Progenitor cell of endocrine pancreas (in vitro differentiated cells): ENCODE measurements around the gene FXYD2. TPM values are rescaled to one million over a fixed set of nuclear protein-coding genes. Genes with fewer than 3 reads are reported as not detected.
"Not testable (repeated sequence)": the region's sequence is repeated elsewhere in the genome, so short reads cannot be mapped to it uniquely, and the experiment has no call there.

Source experiments
- DNase-seq: peaks from one replicate; pipeline ENCODE4 v3.0.0; 2021; ENCODE audit warnings: low spot score; ENCODE audit not compliant: unreplicated experiment
- H3K27ac Mint-ChIP-seq: 2 replicates; pipeline ENCODE4 v1.8.0; 2021; ENCODE audit warnings: mild to moderate bottlenecking, moderate library complexity, mixed read lengths
- H3K27me3 Mint-ChIP-seq: 2 replicates; pipeline ENCODE4 v1.8.0; 2021; ENCODE audit warnings: mixed read lengths
- H3K36me3 Mint-ChIP-seq: 2 replicates; pipeline ENCODE4 v1.8.0; 2022; ENCODE audit warnings: mixed read lengths; ENCODE audit not compliant: insufficient read depth
- H3K4me1 Mint-ChIP-seq: 2 replicates; pipeline ENCODE4 v1.8.0; 2021; ENCODE audit warnings: low read depth, mixed read lengths
- H3K4me3 Mint-ChIP-seq: 2 replicates; pipeline ENCODE4 v1.8.0; 2021; ENCODE audit warnings: low read depth, mild to moderate bottlenecking, moderate library complexity, mixed read lengths
- H3K9me3 Mint-ChIP-seq: 2 replicates; pipeline ENCODE4 v1.8.0; 2021; ENCODE audit warnings: low read depth, mixed read lengths
- total RNA-seq: library from RNA; stranded (reverse); gene quantifications from 2 replicates; pipeline ENCODE4 v1.2.1, GENCODE V29; 2021
- TF ChIP-seq, protein P1 (sequence below): fragments of 200-600 bp; sonication (generic); IDR thresholded peaks from one replicate; pipeline ENCODE4 v1.5.0; 2021; ENCODE audit warnings: antibody characterized with exemption, mild to moderate bottlenecking; ENCODE audit not compliant: unreplicated experiment

The FXYD2 gene
- total RNA-seq, 1 donor from 2014 or later: 7.4 TPM

DNA sequence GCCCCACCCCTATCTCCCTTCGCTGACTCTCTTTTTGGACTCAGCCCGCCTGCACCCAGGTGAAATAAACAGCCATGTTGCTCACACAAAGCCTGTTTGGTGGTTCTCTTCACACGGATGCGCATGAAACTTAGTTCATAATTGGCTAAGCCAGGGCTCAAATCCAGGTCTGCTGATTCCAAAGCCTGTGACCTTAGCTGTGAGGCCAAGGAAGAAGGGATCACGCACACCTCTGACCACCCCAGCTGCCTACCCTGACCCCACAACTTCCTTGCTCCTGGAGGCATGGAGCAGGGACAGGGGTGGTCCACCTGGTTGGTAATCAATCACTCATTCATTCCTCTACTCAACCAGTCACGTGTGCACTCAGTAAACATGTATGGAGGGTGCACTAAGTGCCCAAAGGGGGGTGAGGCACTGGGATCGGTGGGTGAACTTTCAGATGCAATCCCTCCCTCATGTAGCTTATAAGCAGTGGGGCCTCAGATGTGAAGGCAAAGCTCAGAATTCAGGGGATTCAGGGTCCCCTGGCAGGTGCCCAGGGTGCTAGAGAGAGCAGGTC is 10.3 kb downstream of the FXYD2 start:
- H3K36me3 Mint-ChIP-seq: no peaks in the 10 kb centered on the region
- H3K27ac Mint-ChIP-seq: peak overlapping the region; percentile 78
- TF ChIP-seq, protein P1, sequence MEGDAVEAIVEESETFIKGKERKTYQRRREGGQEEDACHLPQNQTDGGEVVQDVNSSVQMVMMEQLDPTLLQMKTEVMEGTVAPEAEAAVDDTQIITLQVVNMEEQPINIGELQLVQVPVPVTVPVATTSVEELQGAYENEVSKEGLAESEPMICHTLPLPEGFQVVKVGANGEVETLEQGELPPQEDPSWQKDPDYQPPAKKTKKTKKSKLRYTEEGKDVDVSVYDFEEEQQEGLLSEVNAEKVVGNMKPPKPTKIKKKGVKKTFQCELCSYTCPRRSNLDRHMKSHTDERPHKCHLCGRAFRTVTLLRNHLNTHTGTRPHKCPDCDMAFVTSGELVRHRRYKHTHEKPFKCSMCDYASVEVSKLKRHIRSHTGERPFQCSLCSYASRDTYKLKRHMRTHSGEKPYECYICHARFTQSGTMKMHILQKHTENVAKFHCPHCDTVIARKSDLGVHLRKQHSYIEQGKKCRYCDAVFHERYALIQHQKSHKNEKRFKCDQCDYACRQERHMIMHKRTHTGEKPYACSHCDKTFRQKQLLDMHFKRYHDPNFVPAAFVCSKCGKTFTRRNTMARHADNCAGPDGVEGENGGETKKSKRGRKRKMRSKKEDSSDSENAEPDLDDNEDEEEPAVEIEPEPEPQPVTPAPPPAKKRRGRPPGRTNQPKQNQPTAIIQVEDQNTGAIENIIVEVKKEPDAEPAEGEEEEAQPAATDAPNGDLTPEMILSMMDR: no peak

GRCh38 chr11:117810056-117810451 is 14.5 kb downstream of the FXYD2 start:
- H3K4me3 Mint-ChIP-seq, H3K36me3 Mint-ChIP-seq, H3K9me3 Mint-ChIP-seq, H3K27ac Mint-ChIP-seq, DNase-seq: not testable (repeated sequence)
- H3K27me3 Mint-ChIP-seq: peaks cover 54% of the 10 kb centered on the region
- peaks cover 32% of the 10 kb centered on the region for H3K4me1 Mint-ChIP-seq

More for the DNA sequence above, 10.3 kb downstream of the FXYD2 start:
- H3K4me3 Mint-ChIP-seq: no peak overlapping the region
- H3K27me3 Mint-ChIP-seq: peaks cover 33% of the 10 kb centered on the region
- DNase-seq: no peak
- peaks cover 54% of the 10 kb centered on the region for H3K4me1 Mint-ChIP-seq
- H3K9me3 Mint-ChIP-seq: no peaks in the 10 kb centered on the region

DNA sequence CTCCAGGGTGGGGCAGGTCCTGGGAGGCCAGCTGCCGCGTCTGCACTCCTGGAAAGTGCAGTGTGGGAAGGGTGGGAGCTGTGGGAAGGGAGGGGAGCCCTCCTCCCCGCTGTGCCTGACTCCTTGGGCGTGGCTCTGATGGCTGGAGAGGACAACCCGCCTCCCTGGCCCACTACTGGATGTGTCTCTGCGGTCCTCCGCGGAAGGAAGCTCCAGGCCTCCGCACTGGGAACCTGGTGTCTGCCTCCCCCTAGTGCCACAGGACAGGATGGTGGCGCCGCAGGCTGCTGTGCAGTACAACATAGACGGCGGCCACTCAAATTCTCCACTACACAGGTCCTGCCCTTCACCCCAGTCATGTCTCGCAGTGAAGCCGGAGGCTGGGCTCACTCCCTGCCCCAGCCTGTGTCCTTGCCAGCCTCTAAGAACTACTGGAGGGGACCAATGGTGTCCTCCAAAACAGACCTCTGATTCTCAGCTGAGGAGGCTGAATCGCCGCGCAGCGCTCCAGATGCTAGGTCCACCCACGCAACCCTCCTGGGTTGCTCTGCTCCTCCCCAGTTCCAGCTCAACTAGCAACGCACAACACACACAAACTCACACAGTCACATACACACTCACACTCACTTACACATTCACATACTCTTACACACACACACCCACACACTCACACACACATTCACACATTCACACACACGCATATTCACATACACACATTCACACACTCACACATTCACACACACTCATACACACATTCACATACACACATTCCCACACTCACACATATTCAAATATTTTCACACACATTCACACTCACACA is 15.1 kb downstream of the FXYD2 start:
- DNase-seq: no peak
- peaks cover 26% of the 10 kb centered on the region for H3K4me1 Mint-ChIP-seq
- H3K4me3 Mint-ChIP-seq: no peak overlapping the region
- H3K27ac Mint-ChIP-seq: no peak overlapping the region
- peaks cover 56% of the 10 kb centered on the region for H3K27me3 Mint-ChIP-seq
- H3K9me3 Mint-ChIP-seq: no peaks in the 10 kb centered on the region
- H3K36me3 Mint-ChIP-seq: no peaks in the 10 kb centered on the region
- TF ChIP-seq, protein P1: peak; percentile 69

- H3K4me1 Mint-ChIP-seq: peaks cover 20% of the 10 kb centered on the region
Measured at GRCh38 chr11:117808784-117809183, 15.8 kb downstream of the FXYD2 start.

GRCh38 chr11:117807482-117808327 is 16.8 kb downstream of the FXYD2 start:
- TF ChIP-seq, protein P1: peak; percentile 96
- Mint-ChIP-seq H3K27me3 (peaks cover 59% of the 10 kb centered on the region), H3K4me1 (peaks cover 12% of the 10 kb centered on the region), H3K9me3 (no peaks in the 10 kb centered on the region), H3K36me3 (no peaks in the 10 kb centered on the region), H3K4me3 (no peak overlapping the region), H3K27ac (no peak overlapping the region)
- peak; percentile 64 for DNase-seq

More at GRCh38 chr11:117808784-117809183, 15.8 kb downstream of the FXYD2 start:
- Mint-ChIP-seq H3K4me3 (no peak overlapping the region), H3K36me3 (no peaks in the 10 kb centered on the region), H3K27me3 (peaks cover 56% of the 10 kb centered on the region), H3K9me3 (no peaks in the 10 kb centered on the region), H3K27ac (no peak overlapping the region)
- no peak for DNase-seq
- TF ChIP-seq, protein P1: no peak
